H1 (cell line): Measurements from ENCODE around the gene GDPD2.

Source experiments
- CEBPB ChIP-seq: IDR thresholded peaks from 2 replicates; pipeline ENCODE4 v1.6.1; 2012; ENCODE audit warnings: low read depth, low read length
- CHD2 ChIP-seq: IDR thresholded peaks from 2 replicates; pipeline ENCODE4 v1.6.1; 2012; ENCODE audit warnings: low read length, improper control_type of control experiment
- CTCF ChIP-seq, 3 experiments: IDR thresholded peaks; 1 replicate in 2 of 3; 2 replicates in 1 of 3; pipeline versions ENCODE4 v1.5.1 to v1.6.1; 2011; ENCODE audit warnings: low read length in 3 of 3, mild to moderate bottlenecking in 3 of 3, inconsistent platforms in 2 of 3, low read depth in 1 of 3, moderate library complexity in 1 of 3; ENCODE audit not compliant: insufficient read depth in 1 of 3; ENCODE audit errors: control extremely low read depth in 1 of 3
- EGR1 ChIP-seq: IDR thresholded peaks from 2 replicates; pipeline ENCODE4 v1.6.1; 2011; ENCODE audit warnings: low read depth, low read length, borderline replicate concordance
- POLR2A ChIP-seq, 2 experiments: IDR thresholded peaks; 1 replicate in 1 of 2; 2 replicates in 1 of 2; pipeline ENCODE4 v1.6.1; 2011; ENCODE audit warnings: low read depth in 2 of 2, low read length in 2 of 2, mild to moderate bottlenecking in 2 of 2; ENCODE audit errors: control extremely low read depth in 1 of 2
- RXRA ChIP-seq: IDR thresholded peaks from 2 replicates; pipeline ENCODE4 v1.6.1; 2011; ENCODE audit warnings: low read depth, mild to moderate bottlenecking, low read length, moderate library complexity; ENCODE audit not compliant: insufficient read depth
- SP1 ChIP-seq: IDR thresholded peaks from 2 replicates; pipeline ENCODE4 v1.6.1; 2011; ENCODE audit warnings: low read depth, low read length
- ZNF274 ChIP-seq: IDR thresholded peaks from 2 replicates; pipeline ENCODE4 v1.7.0; 2012; ENCODE audit warnings: low read length, borderline replicate concordance; ENCODE audit errors: extremely low read depth

- TF ChIP-seq CTCF (IDR thresholded peaks at IDR 0.05; ENCODE audit: control extremely low read depth in 1 of 3, insufficient read depth in 1 of 3, low read depth in 1 of 3, low read length in 3 of 3) (no peak), ZNF274 (no peak), POLR2A (IDR thresholded peaks at IDR 0.05; ENCODE audit: control extremely low read depth in 1 of 2, low read depth in 2 of 2, low read length in 2 of 2) (no peak), SP1 (no peak), EGR1 (no peak), CEBPB (no peak), CHD2 (no peak), RXRA (no peak)
Measured at GRCh38 chrX:70405003-70405402, 18.1 kb upstream of the GDPD2 start.
